WTC11 (cell line): ENCODE measurements around the gene FNIP1. TPM values are rescaled to one million over a fixed set of nuclear protein-coding genes. Genes with fewer than 3 reads are reported as not detected.

Experiments used
- ATAC-seq: fragments of 200-7000 bp; cut with Tn5 transposase; 2 replicates; pipeline ENCODE4 v1.10.0; 2021; ENCODE audit warnings: mild to moderate bottlenecking, moderate library complexity
- CTCF ChIA-PET: fragments of 300-600 bp; sonication (Branson Sonifier 250); formaldehyde crosslinking; loops from one replicate; lab custom pipeline; 2021; ENCODE audit warnings: antibody characterized with exemption; lab: Charles Lee
- POLR2A ChIA-PET: fragments of 350-600 bp; sonication (Branson Sonifier 250); formaldehyde crosslinking; loops from one replicate; lab custom pipeline; 2021; ENCODE audit warnings: antibody characterized with exemption; lab: Charles Lee
- DNase-seq: peaks from one replicate; pipeline ENCODE4 v3.0.0; 2021; ENCODE audit warnings: low spot score
- H3K27ac Mint-ChIP-seq: 2 replicates; pipeline ENCODE4 v1.8.0; 2021; ENCODE audit warnings: mixed read lengths
- H3K27me3 Mint-ChIP-seq: 2 replicates; pipeline ENCODE4 v1.8.0; 2021; ENCODE audit warnings: low read depth, mild to moderate bottlenecking, moderate library complexity, mixed read lengths
- H3K36me3 Mint-ChIP-seq: 2 replicates; pipeline ENCODE4 v1.8.0; 2021; ENCODE audit warnings: mixed read lengths
- H3K4me1 Mint-ChIP-seq: 2 replicates; pipeline ENCODE4 v1.8.0; 2022; ENCODE audit warnings: mixed read lengths
- H3K4me3 Mint-ChIP-seq: 2 replicates; pipeline ENCODE4 v1.8.0; 2021; ENCODE audit warnings: mild to moderate bottlenecking, moderate library complexity, mixed read lengths
- H3K9me3 Mint-ChIP-seq: 2 replicates; pipeline ENCODE4 v1.8.0; 2021; ENCODE audit warnings: mixed read lengths
- ATF1 ChIP-seq: sonication (generic); formaldehyde crosslinking; IDR thresholded peaks from 2 replicates; pipeline ENCODE4 v1.8.1; 2023; ENCODE audit warnings: mild to moderate bottlenecking, moderate library complexity, missing genetic modification reagents
- CBFB ChIP-seq: sonication (generic); formaldehyde crosslinking; IDR thresholded peaks from 2 replicates; pipeline ENCODE4 v1.8.1; 2022; ENCODE audit warnings: mild to moderate bottlenecking, low read depth, missing genetic modification reagents
- CREM ChIP-seq: sonication (generic); formaldehyde crosslinking; IDR thresholded peaks from 2 replicates; pipeline ENCODE4 v1.8.1; 2022; ENCODE audit warnings: mild to moderate bottlenecking, missing genetic modification reagents, moderate library complexity
- E2F1 ChIP-seq: sonication (generic); formaldehyde crosslinking; IDR thresholded peaks from 2 replicates; pipeline ENCODE4 v1.8.0; 2022; ENCODE audit warnings: mild to moderate bottlenecking, missing genetic modification reagents
- EMX1 ChIP-seq: fragments of 250-450 bp; sonication (Bioruptor Pico); IDR thresholded peaks from 2 replicates; pipeline ENCODE4 v1.8.0; 2021; ENCODE audit warnings: mild to moderate bottlenecking
- FOXP1 ChIP-seq: sonication (generic); formaldehyde crosslinking; IDR thresholded peaks from 2 replicates; pipeline ENCODE4 v1.8.0; 2022; ENCODE audit warnings: missing genetic modification reagents, mild to moderate bottlenecking, moderate library complexity, borderline replicate concordance
- GABPB1 ChIP-seq: sonication (generic); formaldehyde crosslinking; IDR thresholded peaks from 2 replicates; pipeline ENCODE4 v1.8.1; 2023; ENCODE audit warnings: mild to moderate bottlenecking, missing genetic modification reagents
- MAX ChIP-seq: sonication (generic); formaldehyde crosslinking; IDR thresholded peaks from 2 replicates; pipeline ENCODE4 v1.8.0; 2022; ENCODE audit warnings: mild to moderate bottlenecking, missing genetic modification reagents
- MLX ChIP-seq: sonication (generic); formaldehyde crosslinking; IDR thresholded peaks from 2 replicates; pipeline ENCODE4 v1.8.1; 2023; ENCODE audit warnings: mild to moderate bottlenecking, missing genetic modification reagents, moderate library complexity
- MYBL2 ChIP-seq: sonication (generic); formaldehyde crosslinking; IDR thresholded peaks from 2 replicates; pipeline ENCODE4 v1.8.1; 2023; ENCODE audit warnings: mild to moderate bottlenecking, moderate library complexity, missing genetic modification reagents
- NFE2L1 ChIP-seq: sonication (generic); formaldehyde crosslinking; IDR thresholded peaks from 2 replicates; pipeline ENCODE4 v1.8.1; 2023; ENCODE audit warnings: missing genetic modification reagents
- NFYB ChIP-seq: sonication (generic); formaldehyde crosslinking; conservative IDR thresholded peaks from 2 replicates; pipeline ENCODE4 v1.8.0; 2022; ENCODE audit warnings: low read depth, missing genetic modification reagents
- NR1H2 ChIP-seq: sonication (generic); formaldehyde crosslinking; IDR thresholded peaks from 2 replicates; pipeline ENCODE4 v1.9.0; 2021; ENCODE audit warnings: mild to moderate bottlenecking, moderate library complexity, missing genetic modification reagents
- PREB ChIP-seq: sonication (generic); formaldehyde crosslinking; IDR thresholded peaks from 2 replicates; pipeline ENCODE4 v1.8.1; 2022; ENCODE audit warnings: mild to moderate bottlenecking, missing genetic modification reagents, moderate library complexity, borderline replicate concordance
- RELA ChIP-seq: sonication (generic); formaldehyde crosslinking; IDR thresholded peaks from 2 replicates; pipeline ENCODE4 v1.8.1; 2022; ENCODE audit warnings: missing genetic modification reagents, mild to moderate bottlenecking, borderline replicate concordance
- RORB ChIP-seq: fragments of 250-450 bp; sonication (Bioruptor Pico); IDR thresholded peaks from 2 replicates; pipeline ENCODE4 v1.9.0; 2021; ENCODE audit warnings: mild to moderate bottlenecking
- SP1 ChIP-seq: sonication (generic); formaldehyde crosslinking; conservative IDR thresholded peaks from 2 replicates; pipeline ENCODE4 v1.8.1; 2022; ENCODE audit warnings: missing genetic modification reagents
- TCF7 ChIP-seq: sonication (generic); formaldehyde crosslinking; IDR thresholded peaks from 2 replicates; pipeline ENCODE4 v1.8.0; 2022; ENCODE audit warnings: mild to moderate bottlenecking, low read depth, missing genetic modification reagents, moderate library complexity
- TP53 ChIP-seq: sonication (generic); formaldehyde crosslinking; IDR thresholded peaks from 2 replicates; pipeline ENCODE4 v1.8.1; 2023; ENCODE audit warnings: mild to moderate bottlenecking, missing genetic modification reagents
- USF1 ChIP-seq: sonication (generic); formaldehyde crosslinking; IDR thresholded peaks from 2 replicates; pipeline ENCODE4 v1.8.0; 2022; ENCODE audit warnings: mild to moderate bottlenecking, missing genetic modification reagents
- ZNF263 ChIP-seq: sonication (generic); formaldehyde crosslinking; IDR thresholded peaks from 2 replicates; pipeline ENCODE4 v1.8.1; 2022; ENCODE audit warnings: low read depth, mild to moderate bottlenecking, moderate library complexity, missing genetic modification reagents
- ZNF317 ChIP-seq: sonication (generic); formaldehyde crosslinking; IDR thresholded peaks from 2 replicates; pipeline ENCODE4 v1.8.1; 2023; ENCODE audit warnings: low read depth, mild to moderate bottlenecking, moderate library complexity, missing genetic modification reagents, borderline replicate concordance
- ZNF512 ChIP-seq: sonication (generic); formaldehyde crosslinking; IDR thresholded peaks from 2 replicates; pipeline ENCODE4 v1.8.1; 2022; ENCODE audit warnings: missing genetic modification reagents, borderline replicate concordance
- ZNF671 ChIP-seq: fragments of 250-450 bp; sonication (Bioruptor Pico); IDR thresholded peaks from 2 replicates; pipeline ENCODE4 v1.8.0; 2021; ENCODE audit warnings: mild to moderate bottlenecking
- ZSCAN18 ChIP-seq: fragments of 250-450 bp; sonication (Bioruptor Pico); IDR thresholded peaks from 2 replicates; pipeline ENCODE4 v2.1.2; 2022; ENCODE audit warnings: mild to moderate bottlenecking, moderate library complexity
- total RNA-seq: library from RNA; stranded (reverse); gene quantifications from 3 replicates; pipeline ENCODE4 v1.2.3, GENCODE V29; 2021
- TF ChIP-seq, protein P1 (sequence below): sonication (generic); formaldehyde crosslinking; IDR thresholded peaks from 2 replicates; pipeline ENCODE4 v1.8.1; 2023; ENCODE audit warnings: mild to moderate bottlenecking, missing genetic modification reagents
- TF ChIP-seq, protein P2 (sequence below): sonication (generic); formaldehyde crosslinking; IDR thresholded peaks from 2 replicates; pipeline ENCODE4 v1.8.1; 2023; ENCODE audit warnings: mild to moderate bottlenecking, moderate library complexity, missing genetic modification reagents

The FNIP1 gene
- total RNA-seq, 1 experiment from 2014 or later: 17.2 TPM

DNA sequence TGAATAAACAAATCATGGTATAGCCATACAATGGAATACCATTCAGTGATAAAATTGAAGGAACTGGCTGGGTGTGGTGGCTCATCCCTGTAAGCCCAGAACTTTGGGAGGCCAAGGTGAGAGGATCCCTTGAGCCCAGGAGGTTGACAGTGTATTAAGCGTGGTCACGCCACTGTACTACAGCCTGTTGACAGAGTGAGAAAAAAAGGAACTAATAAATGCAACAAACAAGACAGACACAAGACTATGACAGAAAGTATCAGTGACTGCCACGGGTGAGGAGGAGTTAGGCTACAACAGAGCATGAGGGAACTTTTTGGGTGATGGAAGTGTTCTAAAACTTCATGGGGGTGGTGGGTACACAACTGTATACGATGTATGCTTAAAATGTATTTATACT lies 2.2 kb downstream of the FNIP1 start:
- Mint-ChIP-seq H3K4me1 (peaks cover 18% of the 10 kb centered on the region), H3K27me3 (peaks cover 14% of the 10 kb centered on the region), H3K9me3 (no peaks in the 10 kb centered on the region), H3K4me3 (peak overlapping the region; percentile 0; the same call in 1 of the 2 replicates), H3K36me3 (no peaks in the 10 kb centered on the region), H3K27ac (no peak overlapping the region)
- ATAC-seq: no peak
- ChIA-PET CTCF (no interaction called here), POLR2A (no interaction called here)
- DNase-seq: no peak
- TF ChIP-seq ZNF263 (CRISPR knock-in tag): no peak
- no peak for TF ChIP-seq GABPB1
- no peak for TF ChIP-seq FOXP1
- TF ChIP-seq TP53: no peak
- no peak for TF ChIP-seq RORB (CRISPR knock-in tag)
- no peak for TF ChIP-seq TCF7 (CRISPR knock-in tag)
- TF ChIP-seq, protein P1, sequence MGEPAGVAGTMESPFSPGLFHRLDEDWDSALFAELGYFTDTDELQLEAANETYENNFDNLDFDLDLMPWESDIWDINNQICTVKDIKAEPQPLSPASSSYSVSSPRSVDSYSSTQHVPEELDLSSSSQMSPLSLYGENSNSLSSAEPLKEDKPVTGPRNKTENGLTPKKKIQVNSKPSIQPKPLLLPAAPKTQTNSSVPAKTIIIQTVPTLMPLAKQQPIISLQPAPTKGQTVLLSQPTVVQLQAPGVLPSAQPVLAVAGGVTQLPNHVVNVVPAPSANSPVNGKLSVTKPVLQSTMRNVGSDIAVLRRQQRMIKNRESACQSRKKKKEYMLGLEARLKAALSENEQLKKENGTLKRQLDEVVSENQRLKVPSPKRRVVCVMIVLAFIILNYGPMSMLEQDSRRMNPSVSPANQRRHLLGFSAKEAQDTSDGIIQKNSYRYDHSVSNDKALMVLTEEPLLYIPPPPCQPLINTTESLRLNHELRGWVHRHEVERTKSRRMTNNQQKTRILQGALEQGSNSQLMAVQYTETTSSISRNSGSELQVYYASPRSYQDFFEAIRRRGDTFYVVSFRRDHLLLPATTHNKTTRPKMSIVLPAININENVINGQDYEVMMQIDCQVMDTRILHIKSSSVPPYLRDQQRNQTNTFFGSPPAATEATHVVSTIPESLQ (CRISPR knock-in tag): no peak
- no peak for TF ChIP-seq NFYB (CRISPR knock-in tag)
- no peak for TF ChIP-seq ATF1 (CRISPR knock-in tag)
- no peak for TF ChIP-seq ZNF671 (CRISPR knock-in tag)
- no peak for TF ChIP-seq RELA (CRISPR knock-in tag)
- TF ChIP-seq, protein P2, sequence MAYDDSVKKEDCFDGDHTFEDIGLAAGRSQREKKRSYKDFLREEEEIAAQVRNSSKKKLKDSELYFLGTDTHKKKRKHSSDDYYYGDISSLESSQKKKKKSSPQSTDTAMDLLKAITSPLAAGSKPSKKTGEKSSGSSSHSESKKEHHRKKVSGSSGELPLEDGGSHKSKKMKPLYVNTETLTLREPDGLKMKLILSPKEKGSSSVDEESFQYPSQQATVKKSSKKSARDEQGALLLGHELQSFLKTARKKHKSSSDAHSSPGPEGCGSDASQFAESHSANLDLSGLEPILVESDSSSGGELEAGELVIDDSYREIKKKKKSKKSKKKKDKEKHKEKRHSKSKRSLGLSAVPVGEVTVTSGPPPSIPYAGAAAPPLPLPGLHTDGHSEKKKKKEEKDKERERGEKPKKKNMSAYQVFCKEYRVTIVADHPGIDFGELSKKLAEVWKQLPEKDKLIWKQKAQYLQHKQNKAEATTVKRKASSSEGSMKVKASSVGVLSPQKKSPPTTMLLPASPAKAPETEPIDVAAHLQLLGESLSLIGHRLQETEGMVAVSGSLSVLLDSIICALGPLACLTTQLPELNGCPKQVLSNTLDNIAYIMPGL: no peak
- no peak for TF ChIP-seq MAX (CRISPR knock-in tag)
- no peak for TF ChIP-seq MLX (CRISPR knock-in tag)
- TF ChIP-seq NFE2L1 (CRISPR knock-in tag): no peak
- TF ChIP-seq SP1 (CRISPR knock-in tag): no peak
- no peak for TF ChIP-seq ZNF317 (CRISPR knock-in tag)
- TF ChIP-seq PREB: no peak
- no peak for TF ChIP-seq CBFB (CRISPR knock-in tag)
- TF ChIP-seq E2F1 (CRISPR knock-in tag): no peak

GRCh38 chr5:131792896-131793295 lies 3.9 kb downstream of the FNIP1 start:
- ChIA-PET CTCF (no interaction called here), POLR2A (no interaction called here)
- no peak overlapping the region for H3K27ac Mint-ChIP-seq
- DNase-seq (no peak), ATAC-seq (no peak)
- H3K9me3 Mint-ChIP-seq: no peaks in the 10 kb centered on the region
- H3K4me1 Mint-ChIP-seq: peaks cover 16% of the 10 kb centered on the region
- H3K27me3 Mint-ChIP-seq: peaks cover 8% of the 10 kb centered on the region
- no peak overlapping the region for H3K4me3 Mint-ChIP-seq
- H3K36me3 Mint-ChIP-seq: no peaks in the 10 kb centered on the region
- TF ChIP-seq MYBL2 (CRISPR knock-in tag): no peak
- TF ChIP-seq ZNF512 (CRISPR knock-in tag): no peak
- TF ChIP-seq ZSCAN18 (CRISPR knock-in tag): no peak
- TF ChIP-seq NR1H2: no peak
- no peak for TF ChIP-seq USF1 (CRISPR knock-in tag)
- no peak for TF ChIP-seq EMX1 (CRISPR knock-in tag)
- TF ChIP-seq CREM (CRISPR knock-in tag): no peak
